Stimulated activated CD8-positive, alpha-beta memory T cell treated with anti-CD3 and anti-CD28 coated beads, Interleukin-15, amount 100 ng/mL, for 1 hour (primary cell): ENCODE results near the gene TMEM247.

Source experiments
- DNase-seq: peaks from one replicate; pipeline ENCODE4 v3.0.0-alpha.2; 2020; ENCODE audit warnings: low read depth

Gene TMEM247

DNA sequence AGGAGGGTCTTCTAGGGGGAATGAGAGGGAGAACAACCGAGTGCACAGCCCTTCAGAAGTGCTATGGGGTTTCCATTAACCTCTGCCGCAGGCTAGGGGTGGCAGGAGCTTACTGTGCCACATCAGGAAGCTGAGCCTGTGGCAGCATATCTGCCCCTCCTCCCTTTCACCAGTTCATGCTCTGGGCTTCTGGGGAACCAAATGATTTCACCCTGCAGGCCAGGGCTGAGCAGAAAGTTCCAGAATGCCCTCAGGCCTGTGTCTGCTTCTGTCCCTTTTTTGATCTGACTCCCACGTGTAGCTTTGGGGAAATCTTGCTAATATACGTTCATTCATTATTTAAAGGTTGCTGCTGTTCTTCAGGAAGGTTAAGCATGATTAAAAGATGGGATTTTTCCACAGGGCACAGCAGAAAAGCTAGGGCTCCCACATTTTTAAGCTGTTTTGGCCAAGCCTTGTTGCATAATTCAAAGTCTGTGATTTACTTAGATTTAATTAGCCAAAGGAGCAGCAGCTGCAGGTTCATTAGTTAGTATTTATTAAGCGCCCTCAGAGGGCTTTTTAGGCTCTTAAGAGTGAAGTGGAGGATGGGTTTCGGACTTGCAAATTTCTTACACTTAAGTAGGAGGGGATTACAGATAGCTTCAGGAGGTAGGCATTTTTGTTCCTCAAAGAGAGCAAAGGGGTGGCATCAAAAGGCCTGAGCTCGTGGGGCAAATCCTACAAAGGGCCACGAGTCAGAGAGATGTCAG, 10.2 kb downstream of the TMEM247 start:
- DNase-seq: no peak

DNA sequence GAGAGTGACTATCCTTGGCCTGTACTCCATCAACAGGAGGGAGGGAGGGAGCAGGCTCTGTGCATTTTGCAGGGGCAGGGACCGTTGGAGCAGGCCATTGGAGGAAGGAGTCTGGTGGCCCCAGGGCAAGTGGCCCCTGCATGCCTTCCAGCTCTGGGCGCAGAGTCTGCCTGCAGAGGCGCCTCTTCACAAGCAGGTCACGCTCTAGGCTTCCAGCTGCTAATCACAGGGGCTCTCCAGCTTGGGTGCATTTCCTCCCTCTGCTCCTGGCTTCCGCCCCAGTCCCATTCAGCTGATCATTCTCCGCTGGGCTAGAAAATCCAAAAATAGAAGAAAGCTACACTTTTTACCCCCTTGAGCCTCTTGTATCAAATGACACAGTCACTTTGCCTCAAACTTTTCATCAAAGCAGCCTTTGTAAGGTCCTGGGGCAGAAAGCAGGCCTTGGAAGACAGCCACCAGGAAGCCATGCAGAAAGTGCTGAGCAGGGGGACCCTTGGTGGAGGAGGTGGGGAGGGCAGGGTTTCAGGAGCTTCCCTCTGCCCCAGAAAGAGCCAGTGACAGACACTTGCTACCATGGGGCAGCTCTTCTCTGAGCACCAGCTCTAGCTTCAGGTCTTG, 11.3 kb downstream of the TMEM247 start:
- no peak for DNase-seq

DNA sequence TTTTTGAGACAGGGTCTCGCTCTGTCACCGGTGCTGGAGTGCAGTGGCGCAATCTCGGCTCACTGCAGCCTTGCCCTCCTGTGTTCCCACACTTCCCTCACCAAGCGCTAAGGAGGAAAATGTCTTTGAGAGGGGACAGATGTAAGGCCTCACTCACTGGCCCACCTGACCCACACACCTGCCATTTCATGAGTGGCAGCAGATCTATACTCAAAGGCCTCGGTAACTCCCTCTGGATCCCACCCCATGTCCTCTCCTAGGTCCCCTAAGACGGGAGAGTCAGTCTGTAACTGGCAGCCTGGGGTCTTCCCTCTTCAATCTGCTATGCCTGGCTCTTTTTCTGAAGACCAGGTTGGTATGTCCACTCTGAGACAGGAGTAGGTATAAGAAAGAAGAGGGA, 12.9 kb downstream of the TMEM247 start:
- no peak for DNase-seq

DNA sequence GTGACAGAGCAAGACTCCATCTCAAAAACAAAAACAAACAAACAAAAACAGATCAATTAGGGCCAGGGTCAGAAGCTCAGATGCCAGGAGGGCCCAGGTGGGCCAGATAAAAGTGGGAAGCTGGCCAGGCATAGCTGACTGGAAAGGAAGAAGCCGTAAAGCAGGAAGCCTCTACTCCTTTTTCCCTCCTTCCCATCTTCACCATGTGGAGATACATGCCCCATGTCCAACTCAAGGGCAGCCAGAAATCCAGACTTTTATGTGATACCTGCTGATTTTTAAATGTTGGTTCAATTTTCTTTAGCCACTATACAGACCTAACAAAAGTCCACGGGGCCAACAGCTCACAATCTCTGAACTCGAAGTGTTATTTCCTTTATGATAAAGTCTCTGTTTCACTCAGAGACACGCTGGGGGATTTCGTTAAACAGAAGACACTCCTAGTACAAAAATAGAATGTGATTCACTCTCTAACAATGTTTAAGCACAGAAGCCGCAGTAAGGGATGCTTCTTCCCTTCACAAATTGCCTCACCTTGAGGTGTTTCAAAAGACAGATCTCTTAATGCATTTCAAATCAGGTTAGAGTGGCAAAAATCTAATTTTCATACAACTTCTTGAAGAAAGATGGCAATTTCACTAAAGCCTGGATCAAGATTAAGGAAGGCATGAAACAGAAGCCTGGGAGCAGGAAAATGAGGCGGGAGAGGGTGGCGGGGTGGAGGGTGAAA, 14.0 kb downstream of the TMEM247 start:
- DNase-seq: no peak

DNA sequence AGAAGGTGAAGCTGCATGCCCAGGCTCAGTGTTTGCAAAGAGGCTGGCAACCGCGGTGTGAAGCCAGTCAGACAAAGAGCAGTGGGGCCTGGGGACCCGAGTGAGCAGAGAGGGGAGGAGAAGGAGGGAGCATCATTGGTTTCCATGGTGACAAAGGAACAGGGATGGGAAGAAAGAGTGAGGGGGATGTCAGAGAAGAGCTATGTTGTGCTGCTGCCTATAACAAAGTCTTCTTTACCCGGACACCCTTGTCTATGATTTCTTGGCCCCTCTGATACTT, 14.5 kb downstream of the TMEM247 start:
- DNase-seq: no peak

DNA sequence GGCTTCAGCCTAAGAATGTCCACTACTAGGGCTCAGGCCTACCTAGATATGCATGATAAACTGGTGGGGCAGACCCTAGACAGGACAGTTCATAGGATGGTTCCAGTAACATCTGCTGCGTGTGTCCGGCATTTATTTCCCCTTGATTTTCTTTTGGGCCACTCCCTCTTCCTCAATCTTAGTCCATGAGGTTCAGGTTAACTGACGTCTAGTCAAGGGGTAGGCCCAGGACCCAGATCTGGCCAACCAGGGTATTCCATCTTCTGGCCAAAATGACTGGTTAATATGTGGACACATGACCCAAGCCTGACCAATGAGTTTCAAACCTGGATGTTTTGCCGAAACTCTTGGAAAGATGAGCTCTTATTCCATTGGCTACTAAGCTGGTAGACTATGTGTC, 15.2 kb downstream of the TMEM247 start:
- DNase-seq: no peak

DNA sequence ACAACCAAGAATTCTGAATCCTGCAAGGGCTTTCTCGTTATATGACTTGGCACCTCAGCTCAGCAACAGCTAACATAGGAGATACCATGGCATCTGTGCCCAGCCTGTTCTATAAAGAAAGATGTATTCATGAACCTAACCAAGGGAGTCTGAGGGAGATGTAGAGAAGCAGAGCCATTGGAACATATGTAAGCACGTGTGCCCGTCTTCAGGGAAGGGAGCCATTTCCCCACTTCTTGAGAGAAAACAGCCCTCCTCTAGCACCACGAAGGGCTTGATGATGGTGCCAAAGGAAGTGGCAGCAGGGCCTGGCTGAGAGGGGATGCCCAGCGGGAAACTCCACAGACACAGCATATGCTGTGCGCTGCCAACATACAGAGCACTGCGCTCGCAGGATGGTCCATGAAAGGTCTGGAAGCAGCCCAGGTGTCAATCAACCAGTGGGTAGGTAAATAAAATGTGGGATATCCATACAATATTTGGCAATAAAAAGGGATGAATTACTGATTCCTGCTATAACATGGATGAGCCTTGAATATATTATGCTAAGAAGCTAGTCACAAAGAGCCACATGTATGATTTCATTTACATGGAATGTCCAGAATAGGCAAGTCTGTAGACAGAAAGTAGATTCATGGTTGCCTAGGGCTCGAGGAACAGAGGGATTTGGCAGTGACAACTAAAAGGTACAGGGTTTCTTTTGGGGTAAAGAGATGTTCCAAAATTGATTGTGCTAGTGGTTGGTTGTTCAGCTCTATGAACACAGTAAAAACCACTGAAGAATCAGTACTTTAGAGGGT, 16.1 kb downstream of the TMEM247 start:
- no peak for DNase-seq

DNA sequence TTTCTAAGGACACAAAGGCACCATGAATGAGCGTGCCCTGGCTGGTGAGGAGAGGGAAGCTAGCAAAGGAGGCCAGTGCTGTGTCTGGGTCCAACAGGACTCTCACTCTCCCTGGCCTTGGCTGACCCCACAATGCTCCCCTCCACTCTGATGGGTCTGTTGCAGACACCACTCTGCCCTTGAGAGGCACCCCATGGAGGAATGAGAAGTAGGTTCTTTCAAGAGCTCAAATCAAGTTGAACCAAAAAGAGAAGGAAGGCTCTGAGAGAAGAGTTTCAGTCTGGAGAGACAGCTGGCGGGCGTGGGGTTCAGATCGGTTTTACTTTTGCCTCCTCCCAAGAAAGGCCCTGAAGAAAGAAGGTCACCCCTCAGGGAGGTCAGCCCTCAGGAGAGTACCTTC, 18.4 kb downstream of the TMEM247 start:
- DNase-seq: no peak

DNA sequence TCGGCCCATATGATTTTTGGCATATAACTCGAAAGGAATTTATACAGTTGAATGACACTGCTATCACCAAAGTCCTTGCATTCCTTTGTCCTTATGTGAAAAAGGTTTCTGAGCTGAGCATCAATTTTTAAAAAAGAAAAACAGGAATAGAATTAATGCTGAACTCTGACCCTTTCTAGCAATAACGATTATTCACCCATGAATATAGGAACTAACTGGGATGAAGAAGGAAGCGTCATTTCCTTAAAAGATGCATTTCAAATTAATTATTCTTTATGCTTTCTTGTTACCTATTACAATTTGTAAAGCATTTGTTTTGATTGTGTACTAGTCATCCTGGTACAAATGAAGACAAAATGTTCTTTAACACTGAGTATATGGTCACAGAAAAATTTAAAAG, 19.3 kb downstream of the TMEM247 start:
- DNase-seq: no peak

DNA sequence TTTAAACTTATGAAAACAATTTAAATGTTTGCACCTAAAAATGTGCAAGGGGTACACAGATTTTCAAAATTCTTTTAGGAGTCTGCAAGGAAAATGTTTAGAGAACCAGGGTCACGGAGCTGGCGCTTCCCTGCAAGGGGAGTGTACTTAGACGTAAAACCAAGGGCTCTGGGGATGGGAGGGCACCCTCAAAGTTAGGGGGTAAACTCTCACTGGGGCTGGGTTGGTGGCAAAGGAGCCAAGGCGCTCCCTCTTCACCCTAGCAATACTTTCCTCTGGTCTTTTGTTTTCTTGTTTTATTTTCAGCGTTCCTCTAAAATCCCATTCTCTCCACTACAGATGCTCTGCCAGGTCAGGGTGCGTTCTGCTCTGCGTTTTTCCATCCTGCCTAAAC, 20.0 kb downstream of the TMEM247 start:
- no peak for DNase-seq

DNA sequence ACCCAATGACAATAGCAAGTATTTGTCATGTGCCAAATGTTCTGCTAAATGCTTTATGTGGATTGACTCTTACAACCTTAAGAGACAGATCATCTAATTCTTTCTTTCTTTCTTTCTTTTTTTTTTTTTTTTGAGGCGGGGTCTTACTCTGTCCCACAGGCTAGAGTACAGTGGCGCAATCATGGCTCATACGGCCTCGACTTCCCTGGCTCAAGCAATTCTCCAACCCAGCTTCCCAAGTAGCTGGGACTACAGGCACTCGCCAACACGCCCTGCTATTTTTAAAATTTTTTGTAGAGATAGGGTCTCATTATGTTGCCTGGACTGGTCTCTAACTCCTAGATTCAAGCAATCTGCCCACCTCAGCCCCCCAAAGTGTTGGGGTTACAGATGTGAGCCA, 21.4 kb downstream of the TMEM247 start:
- DNase-seq: no peak

DNA sequence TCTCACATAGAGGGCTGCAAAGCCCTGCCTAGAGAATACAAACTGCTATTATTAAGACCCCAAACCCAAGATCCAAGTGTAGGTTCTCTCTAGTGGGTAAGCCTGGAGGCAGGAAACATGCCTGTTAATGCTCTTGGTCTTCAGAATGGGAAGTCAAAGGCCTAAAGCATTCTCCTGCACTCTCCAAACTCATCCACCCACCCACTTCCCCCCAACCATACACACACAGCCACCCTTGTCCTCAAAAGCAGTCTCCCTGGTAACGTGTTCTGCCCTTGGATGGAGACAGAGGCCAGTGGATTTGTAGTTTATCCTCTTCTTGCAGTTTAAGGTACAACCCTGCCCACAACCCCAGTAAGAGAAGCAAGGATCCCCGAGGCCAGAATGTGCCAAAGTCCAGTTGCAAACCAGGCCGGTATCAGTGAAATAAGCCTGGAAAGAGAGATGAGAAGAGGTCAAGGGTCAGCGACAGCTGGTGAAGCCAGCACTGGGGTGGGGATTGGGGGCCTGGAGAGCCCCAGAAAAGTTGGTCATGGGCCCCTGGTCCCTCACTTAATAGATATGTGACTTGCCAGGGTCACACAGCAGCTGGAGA, 23.0 kb downstream of the TMEM247 start:
- DNase-seq: no peak

DNA sequence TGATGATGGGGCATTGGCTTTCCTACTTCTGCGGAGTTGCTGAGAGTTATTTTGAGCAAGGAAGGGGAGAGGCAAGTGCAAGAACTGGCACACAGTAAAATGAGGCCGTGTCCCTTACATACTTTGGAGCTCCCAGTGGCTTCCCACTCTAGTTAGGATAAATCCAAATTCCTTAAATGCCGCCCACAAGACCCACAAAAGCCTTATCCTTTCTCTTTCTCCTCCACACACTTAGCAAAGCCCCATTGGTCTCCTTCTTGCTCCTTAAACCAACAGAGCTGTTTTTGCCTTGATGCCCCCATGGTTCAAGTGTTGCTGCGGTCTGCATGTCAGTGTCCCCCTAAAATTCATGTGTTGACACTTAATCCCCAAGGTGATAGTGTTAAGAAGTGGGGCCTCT, 24.3 kb downstream of the TMEM247 start:
- no peak for DNase-seq

DNA sequence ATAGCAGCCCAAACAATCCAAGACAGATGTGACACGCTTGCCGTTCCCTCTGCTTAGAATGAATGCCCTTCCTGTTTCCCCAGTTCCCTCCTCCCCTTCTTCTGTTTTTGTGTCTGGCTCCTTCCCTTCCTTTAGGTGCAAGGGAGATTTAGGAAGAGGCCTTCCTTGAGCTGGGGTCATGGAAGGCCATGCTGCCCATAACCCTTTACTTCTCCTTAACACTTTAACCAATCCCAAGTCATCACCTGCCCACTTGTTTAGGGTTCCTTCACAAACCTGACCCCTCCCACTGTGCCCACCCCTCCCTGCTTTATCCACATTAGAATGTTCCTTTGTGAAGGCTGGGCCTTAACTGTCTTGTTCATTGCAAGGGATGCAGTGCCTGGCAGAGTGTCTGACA, 24.9 kb downstream of the TMEM247 start:
- DNase-seq: no peak

DNA sequence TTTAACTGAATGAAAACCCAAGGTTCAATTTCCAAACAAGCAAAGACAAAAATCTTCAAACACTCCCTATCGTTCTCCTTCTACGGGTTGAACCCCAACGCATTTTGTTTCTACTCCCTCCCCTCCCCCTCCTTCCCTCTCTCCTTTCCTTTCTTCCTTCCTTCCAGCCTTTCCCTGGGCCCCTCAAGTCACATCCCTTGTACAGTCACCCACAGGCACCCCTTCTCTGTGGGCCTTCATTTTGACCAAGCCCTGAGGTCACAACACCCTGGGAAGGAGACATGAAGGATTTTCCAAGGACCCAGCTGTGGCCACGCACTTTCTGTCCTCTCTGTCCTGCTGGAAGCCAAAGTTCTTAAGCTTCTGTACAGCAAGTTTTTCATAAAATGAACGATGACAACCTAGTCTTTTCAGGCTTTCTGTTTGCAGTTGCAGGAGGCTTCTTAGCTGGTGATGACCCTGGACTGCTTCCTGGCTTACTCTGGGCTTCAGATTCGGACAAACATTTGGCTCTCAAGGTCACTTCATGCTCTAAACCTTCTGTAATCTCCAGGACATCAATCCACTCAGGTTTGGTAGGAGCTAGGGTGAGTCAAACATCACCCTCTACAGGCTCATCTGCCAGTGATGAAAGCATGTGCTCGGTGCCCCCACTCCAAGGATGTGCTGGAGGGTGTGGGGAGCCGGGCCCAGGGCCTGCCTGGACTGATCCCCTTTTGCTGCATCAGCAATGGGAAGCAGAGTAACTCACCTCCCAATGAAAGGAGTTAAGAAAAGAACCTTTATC, 25.5 kb downstream of the TMEM247 start:
- no peak for DNase-seq

DNA sequence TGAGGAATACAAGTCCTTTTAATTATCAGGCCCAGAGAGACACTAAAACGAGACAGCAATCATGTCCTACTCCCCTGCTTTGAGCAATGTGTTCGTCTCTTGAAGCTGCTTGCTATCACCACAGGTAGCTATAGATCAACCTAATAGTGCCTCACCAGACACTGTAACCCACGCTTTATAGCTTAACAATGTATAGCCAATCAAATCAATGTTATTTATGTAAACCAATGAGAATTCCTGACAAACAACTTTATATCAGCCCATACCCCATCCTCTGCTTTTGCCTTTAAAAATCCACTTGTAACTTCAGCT, 26.1 kb downstream of the TMEM247 start:
- no peak for DNase-seq

DNA sequence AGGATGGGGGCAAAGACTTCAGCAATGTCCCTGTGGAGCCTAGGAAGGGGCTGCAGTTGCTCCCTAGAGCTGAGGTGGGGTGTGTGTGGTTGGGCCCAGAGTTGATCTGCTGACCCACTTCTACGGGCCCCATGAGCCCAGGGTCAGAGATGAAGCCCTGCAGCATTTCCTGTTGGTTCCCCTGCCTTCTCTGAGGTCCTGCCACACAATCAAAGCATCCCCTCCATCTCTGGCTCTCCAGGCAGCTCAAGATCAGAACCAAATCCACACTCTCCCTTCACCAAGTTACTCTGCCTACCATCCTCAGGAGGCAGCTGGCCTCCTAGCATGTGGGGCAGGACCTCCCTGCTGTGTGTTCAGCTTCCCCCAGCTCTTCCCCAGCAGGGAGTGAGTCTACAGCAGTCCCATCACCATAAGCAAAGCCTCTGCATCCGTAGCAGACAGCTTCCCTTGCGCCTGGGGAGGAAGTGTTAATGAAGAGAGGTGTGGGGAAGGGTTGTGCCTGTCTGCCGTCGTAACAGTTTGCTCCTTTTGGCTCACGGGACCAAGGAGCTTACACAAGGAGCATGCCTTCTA, 26.9 kb downstream of the TMEM247 start:
- no peak for DNase-seq

DNA sequence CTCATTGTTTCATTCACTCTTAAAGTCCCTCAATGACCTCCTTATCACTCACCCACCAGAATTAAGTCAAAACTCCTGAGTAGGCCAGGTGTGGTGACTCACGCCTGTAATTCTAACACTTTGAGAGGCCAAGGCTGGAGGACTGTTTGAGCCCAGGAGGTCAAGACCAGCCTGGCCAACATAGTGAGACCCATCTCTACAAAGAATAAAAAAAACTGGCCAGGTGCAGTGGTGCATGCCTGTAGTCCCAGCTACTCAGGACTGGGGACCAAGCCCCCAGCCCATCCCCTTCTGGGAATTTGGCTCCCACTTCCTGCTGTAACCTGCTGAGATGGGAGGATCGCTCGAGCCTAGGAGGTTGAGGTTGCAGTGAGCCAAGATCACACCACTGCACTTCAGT, 28.9 kb downstream of the TMEM247 start:
- DNase-seq: no peak

DNA sequence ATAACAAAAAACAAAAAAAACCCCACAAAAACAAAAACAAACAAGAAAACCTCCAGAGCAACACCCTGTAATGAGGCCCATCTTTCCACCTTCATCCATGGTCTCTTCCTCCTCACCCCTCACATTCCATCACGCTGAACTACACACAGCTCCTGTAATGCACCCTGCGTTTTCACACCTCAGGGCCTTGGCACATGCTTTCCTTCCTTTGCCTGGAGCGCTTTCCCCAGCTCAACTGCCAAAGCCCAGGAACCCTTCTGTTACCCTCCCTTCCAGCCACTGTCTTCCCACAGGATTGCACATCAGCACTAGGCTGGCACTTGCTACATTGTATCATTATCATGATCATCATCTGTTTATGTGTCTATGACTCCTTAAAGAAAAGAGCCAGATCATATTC, 29.4 kb downstream of the TMEM247 start:
- DNase-seq: no peak

DNA sequence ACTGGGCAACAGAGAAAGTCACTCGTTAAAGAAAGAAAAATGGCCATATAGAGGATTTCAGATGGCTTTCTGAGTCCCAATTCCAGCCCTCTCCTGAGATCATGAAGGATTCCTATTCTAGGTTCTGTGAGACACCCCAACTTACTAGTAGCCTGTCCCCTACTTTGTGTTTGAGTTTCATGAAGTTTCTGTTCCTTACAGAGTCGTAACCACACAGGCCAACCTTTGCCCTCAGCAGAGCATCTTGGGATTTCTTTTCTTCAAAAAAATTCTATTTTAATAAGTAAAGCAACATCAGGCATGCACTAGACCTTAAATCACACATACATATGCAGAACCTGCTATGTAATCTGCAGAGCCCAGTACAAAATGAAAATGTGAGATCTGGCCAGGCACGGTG, 30.4 kb downstream of the TMEM247 start:
- no peak for DNase-seq

DNA sequence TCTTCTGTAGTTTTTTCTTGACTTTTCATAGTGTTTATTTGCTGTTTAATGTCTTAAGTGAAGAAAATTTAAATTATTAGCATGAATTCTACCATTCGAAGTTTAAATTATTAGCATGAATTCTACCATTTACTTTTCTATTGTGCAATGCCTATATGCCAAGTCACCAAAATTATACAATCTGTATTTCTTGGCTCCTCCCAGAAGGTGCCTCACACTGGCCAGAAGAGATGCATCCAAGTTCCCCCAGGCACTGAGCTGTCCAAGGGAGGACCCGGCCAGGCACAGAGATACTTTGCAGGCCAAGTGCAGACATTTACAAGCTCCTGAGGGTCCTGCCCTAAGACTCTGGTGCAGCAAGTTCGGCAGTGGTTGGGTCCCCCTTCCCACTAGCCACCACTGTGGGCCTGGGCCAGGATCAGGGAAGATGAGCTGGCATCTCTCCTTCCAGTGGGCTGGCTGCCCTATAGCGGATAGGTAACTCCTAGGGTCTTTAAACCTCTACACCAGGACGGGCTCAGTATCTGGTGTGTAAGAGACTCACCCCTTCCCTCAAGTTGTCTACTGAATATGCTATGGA, 31.3 kb downstream of the TMEM247 start:
- no peak for DNase-seq
